CD4-positive, alpha-beta T cell treated with Interleukin-17A for 1 hour (primary cell): ENCODE data around the gene PDE4B.
"Not testable (repeated sequence)": the region's sequence is repeated elsewhere in the genome, so short reads cannot be mapped to it uniquely, and the experiment has no call there.

Experiments used
- DNase-seq: peaks from one replicate; pipeline ENCODE4 v3.0.0-alpha.2; 2020

Gene PDE4B

DNA sequence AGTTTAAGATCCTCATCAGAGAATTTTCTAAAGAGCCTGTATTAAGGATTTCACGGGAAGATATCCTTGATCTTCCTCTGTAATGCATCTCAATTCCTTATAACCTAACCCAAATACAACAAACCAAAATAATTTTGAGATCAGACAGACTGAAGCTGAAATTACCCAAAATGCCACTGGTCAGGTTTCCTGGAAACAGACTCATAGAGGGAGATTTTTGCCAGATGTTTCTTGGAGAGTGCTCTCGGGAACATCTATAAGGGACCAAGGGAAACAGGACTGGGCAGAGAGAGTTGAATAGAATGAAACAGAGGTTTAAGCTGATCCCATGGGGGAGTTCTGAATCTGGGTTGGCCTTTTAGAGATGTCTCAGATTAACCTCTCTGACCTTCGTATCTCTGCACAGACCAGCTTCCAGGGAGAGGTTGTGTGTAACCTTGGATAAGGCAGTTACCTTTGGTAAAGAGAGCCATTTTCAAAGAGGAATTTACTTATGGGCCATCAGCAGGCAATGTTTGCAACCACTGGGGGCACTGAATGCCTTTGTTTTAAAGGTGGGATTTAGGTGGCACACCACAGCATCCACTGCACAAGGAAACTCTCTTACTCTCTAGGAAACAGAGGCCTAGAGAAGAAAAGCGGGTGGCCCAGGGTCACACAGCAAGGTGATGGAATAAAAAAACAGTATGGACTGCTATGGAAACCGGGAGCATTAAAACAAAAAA, 610.5 kb downstream of the PDE4B start:
- DNase-seq: no peak

- DNase-seq: no peak
Measured at GRCh38 chr1:66405061-66405460, 612.4 kb downstream of the PDE4B start.

DNA sequence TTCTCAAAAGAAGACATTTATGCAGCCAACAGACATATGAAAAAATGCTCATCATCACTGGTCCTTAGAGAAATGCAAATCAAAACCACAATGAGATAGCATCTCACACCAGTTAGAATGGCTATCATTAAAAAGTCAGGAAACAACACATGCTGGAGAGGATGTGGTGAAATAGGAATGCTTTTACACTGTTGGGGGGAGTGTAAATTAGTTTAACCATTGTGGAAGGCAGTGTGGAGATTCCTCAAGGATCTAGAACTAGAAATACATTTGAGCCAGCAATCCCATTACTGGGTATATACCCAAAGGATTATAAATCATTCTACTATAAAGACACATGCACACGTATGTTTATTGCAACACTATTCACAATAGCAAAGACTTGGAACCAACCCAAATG, 618.8 kb downstream of the PDE4B start:
- peak; percentile 8 for DNase-seq

GRCh38 chr1:66412704-66413103, 620.0 kb downstream of the PDE4B start:
- DNase-seq: no peak

GRCh38 chr1:66413136-66413837, 620.6 kb downstream of the PDE4B start:
- no peak for DNase-seq

GRCh38 chr1:66413838-66414175, 621.1 kb downstream of the PDE4B start:
- DNase-seq: no peak

GRCh38 chr1:66415281-66415680, 622.6 kb downstream of the PDE4B start:
- no peak for DNase-seq

DNA sequence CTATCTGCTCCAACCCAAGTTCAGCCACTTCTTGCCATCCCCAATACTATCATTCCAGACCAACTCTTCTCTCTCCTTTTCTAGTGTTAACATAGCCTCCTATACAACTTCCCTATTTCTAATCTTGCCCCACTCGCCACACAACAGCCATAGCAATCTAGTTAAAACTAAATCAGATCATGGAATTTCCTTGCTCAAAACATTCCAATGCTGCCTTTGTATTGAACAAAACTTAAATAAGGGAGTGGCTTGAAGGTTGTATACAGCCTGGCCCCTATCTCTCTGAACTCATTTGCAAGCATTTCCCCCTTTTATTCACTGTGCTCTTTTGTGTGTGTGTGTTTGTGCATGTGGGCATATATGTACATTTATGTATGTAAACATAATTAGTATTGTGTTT, 623.2 kb downstream of the PDE4B start:
- DNase-seq: no peak

- DNase-seq: no peak
Measured at GRCh38 chr1:66416295-66416694, 623.6 kb downstream of the PDE4B start.

DNA sequence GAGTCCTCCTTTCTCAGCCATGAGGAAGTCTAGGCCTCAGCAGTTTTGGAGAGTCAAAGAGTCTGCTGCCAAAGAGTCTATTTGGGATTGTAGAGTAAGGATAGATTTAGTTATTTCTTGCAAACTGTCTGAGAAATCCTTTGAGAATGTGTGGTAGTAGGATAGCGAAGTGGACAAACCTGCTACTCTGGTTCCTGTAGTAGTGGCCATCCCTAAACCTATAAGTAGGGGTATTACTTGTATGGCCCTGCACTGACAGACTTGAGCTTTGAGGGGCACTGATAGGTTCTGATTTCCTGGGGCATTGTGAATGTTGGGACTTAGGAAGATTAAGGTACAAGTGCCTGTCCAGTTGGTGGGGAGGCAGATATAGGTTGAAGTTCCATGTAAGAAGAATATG, 625.3 kb downstream of the PDE4B start:
- DNase-seq: no peak

DNA sequence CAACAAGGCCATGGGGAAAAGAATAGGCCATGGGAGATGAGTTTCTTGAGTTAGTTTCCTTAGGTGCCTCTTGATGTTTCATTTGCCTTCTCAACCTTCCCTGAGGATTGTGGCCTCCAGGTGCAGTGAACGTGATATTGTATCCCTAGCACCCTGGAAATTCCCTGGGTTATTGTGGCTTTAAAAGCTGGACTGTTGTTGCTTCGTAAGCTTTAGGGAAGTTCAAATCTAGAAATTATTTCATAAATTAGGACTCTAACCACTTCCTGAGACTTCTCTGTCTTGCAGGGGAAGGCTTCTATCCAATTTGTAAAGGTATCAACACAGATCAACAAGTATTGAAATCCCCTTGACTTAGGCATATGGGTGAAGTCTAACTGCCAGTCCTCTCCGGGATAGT, 627.5 kb downstream of the PDE4B start:
- DNase-seq: not testable (repeated sequence)

DNA sequence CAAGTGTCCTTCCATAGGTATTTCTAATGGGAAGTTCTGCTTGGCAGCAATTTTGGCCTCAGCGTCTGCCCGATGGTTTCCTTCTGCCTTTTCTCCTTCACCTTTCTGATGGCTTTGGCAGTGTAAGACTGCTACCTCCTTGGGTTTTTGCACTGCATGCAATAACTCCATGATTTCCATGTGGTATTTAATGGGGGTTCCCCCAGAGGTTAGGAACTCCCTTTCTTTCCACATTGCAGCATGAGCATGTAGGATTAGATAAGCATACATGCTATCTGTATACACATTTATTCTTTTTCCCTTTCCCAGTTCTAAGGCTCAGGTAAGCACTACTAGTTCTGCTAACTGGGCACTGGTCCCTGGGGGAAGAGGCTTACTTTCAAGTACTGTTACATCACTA, 628.2 kb downstream of the PDE4B start:
- not testable (repeated sequence) for DNase-seq

DNA sequence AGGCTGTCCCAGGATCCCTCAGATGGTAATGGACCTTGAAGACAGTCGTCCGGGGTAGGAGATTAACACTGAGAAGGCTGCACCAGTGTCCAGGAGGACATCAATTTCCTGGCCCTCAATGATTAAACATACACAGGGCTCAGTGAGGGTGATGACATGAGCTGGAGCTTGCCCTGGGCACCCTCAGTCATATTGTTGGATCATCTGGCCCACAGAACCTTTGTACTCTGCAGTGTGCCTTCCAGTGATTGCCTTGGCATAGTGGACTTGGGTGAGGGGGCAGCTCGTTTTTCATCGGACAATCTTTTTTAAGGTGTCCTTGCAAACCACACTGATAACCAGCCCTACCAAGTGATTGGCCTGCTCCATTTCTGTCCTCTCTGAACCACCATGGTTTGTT, 630.1 kb downstream of the PDE4B start:
- DNase-seq: no peak
